GM18526 (cell line): Measurements from ENCODE around the gene C2orf74.

Source experiments
- POLR2A ChIP-seq: IDR thresholded peaks from 3 replicates; pipeline ENCODE4 v1.6.1; 2011; ENCODE audit not compliant: insufficient read length; ENCODE audit errors: extremely low read depth

The C2orf74 gene

GRCh38 chr2:61167579-61167978 is 5.6 kb downstream of the C2orf74 start:
- no peak for TF ChIP-seq POLR2A

DNA sequence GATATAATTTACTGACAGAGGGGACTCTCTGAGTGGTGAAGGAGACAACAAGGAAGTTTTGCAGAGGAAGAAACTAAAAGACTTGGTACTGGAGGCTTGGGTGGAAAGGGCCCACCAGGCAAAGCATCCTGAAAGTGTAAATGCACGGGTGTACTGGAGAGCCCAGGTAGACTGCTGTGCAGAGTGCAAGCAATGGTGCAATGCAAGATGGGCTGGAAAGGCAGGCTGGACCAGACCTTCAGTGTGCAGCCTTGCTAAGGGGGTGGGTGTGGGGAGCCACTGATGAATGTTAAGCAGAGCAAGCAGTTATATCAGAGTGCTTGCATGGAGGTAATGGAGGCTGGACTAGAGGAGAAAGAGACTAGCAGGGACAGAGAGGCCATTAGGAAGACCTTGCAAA is 10.7 kb downstream of the C2orf74 start:
- no peak for TF ChIP-seq POLR2A

DNA sequence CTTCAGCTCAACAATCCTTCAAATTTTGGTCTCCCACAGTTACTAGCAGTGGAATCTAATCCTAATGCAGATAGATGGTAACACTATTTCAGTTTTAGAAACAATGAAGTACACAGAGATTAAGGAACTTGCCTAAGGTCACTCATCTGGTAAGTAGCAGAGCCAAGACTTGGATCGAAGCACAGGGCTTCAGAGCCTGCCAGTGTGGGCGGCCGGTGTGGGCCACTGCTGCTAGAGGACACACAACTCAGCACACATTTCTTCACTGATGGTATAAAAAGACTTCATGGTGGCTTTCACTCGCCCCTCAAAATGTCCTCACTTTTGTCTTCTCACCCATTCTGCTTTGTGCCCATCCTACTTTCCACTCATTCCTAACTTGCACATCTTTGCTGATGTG is 11.1 kb downstream of the C2orf74 start:
- TF ChIP-seq POLR2A, result no peak

DNA sequence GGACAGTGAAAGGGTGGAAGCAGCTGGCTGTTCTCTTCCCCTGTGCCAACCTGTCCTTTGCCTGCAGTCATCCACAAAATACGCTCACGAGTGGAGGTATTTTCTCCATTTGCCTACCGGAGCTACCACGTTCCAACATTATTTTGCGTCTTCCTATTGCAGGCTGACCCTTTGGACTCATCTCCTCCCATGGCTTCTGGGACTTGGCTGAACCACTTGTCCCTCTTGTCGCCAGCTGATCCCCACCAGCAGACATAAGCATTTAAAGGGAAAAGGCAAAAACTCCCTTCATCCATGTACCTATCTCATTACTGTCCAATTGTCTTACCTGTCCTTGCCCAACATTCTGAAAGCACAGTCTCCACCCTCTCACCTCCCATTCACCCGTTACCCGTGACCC is 13.0 kb downstream of the C2orf74 start:
- TF ChIP-seq POLR2A, result no peak

GRCh38 chr2:61176755-61177726 is 15.1 kb downstream of the C2orf74 start:
- peak; percentile 89 for TF ChIP-seq POLR2A

DNA sequence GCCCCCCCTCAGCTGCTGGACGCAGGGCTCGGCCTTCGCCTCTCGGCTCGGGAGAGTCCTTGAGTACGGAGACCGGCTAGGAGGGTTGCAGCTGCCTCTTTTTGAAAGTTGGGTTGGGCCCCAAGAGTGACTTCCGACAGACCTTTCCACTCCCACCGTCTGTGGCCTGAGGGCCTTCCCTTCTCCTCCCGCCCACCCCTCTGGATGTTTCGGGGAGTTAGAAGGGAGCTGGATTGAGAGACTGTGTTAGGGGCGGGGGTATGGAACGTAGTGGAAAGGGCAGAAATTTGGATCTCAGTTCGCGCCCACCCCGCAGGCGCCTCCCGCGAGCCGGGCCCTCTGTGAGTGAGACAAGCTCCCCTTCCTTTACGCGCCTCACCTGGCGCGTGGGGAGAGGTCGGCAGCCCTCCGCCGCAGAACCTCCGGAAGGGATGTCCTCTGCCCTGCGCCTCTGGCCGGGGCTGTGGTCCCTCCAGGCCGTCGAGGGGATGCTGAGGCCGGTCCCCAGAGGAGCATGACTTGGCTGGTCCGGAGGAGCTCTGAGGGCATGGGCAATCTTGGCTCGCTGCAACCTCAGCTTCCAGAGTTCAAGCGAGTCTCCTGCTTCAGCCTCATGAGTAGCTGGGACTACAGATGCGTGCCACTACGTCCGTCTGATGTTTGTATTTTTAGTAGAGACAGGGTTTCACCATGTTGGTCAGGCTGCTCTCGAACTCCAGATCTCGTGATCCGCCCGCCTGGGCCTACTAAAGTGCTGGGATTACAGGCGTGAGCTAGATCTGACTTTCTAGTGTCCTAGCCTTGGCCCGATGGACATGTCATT is 15.9 kb downstream of the C2orf74 start:
- no peak for TF ChIP-seq POLR2A

GRCh38 chr2:61178603-61179545 is 16.9 kb downstream of the C2orf74 start:
- no peak for TF ChIP-seq POLR2A

- no peak for TF ChIP-seq POLR2A
Measured at GRCh38 chr2:61179701-61180639, 18.0 kb downstream of the C2orf74 start.

- no peak for TF ChIP-seq POLR2A
Measured at GRCh38 chr2:61180686-61181085, 18.7 kb downstream of the C2orf74 start.

DNA sequence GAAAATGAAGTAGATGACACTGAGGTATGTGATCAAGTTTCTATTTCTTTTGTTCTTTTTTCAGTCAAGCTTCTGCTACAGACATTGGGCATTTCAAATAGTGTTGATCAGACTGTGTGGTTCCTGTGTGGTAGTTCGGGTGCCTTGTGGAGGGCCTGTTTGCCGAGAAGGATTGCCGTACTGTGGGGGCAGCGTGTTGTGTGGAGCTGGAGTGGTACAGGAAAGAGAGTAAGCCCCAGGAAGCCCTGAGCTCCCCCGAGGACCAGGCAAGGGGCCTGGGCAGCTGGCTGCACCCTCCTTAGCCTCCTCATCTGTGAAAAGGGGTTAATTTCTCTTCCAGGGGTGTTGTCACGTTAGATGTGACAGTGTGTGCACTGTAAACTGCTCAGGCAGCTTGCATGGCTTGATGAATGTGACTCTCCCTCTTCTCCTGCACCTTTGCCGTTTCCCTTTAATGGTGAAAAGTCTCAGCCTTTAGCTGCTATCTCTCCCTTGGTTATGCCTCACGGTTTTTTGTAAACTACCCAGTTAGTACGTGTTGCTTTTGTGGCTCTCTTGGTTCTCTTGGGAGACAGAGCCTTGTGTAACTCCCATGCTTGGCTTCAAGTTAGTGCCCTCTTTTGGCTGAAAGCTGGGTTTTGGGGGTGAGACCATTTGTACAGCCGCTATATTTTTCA is 19.5 kb downstream of the C2orf74 start:
- TF ChIP-seq POLR2A, result no peak

DNA sequence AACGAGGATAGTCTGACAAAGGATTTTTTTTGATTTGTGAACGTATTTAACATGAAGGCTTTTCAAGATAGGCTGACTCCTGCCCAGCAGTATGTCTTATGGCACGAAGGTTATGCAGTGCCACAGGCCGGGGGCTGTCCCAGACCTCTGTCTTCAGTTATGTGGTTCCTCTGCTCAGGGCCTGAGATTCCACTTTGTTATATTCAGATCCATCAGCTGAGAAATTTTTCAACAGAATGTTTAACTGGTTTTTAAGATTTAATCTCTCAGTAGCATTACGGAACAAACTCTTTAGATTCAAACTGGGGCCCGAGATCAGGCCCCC is 20.0 kb downstream of the C2orf74 start:
- TF ChIP-seq POLR2A, result no peak

DNA sequence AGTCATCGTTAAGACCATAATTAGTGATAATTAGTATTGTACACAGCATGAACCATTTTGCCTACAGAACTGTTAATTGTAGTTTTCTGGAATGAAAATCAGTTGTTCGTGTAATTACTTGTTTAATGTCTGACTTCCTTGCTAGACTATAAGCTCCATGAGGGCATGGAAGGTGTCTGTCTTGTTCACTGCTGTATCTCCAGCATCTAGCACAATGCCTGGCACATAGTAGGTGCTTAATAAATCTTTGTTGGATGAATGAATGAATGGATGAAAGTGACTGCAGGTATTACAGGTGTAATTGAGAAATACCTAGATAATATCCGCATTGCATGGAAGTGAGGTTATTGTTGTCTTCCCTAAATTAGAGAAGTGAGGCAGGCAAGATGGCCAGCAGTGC is 21.8 kb downstream of the C2orf74 start:
- TF ChIP-seq POLR2A, result no peak

DNA sequence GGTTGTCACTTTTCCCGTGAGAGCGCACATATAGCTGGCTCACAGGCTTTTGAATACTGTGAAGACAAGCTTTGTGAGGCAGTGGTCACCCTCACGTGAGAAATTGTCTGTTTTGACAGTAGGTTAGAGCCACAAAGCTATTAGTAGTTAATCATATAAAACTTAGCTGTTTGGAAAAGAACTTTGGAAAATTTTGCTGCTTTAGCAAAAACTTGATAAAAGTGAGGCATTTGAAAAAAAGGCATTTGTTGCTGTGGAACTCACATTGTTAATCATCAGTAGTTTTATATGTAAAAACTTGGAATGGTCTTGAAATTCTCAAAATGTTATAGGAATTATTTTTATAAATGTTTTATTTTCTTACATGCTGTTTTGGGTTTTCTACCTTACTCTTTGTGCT is 22.3 kb downstream of the C2orf74 start:
- TF ChIP-seq POLR2A, result no peak
